Upper lobe of left lung (tissue), 6 donors: Measurements from ENCODE around the gene ZNF219. TPM values are rescaled to one million over a fixed set of nuclear protein-coding genes. Genes with fewer than 3 reads are reported as not detected.

ENCODE experiments used
- ATAC-seq, 2 donors: fragments of 200-7000 bp; cut with Tn5 transposase; one replicate each; pipeline ENCODE4 v1.9.1; 2022; ENCODE audit warnings: mild to moderate bottlenecking in 2 of 2, moderate library complexity in 2 of 2; ENCODE audit not compliant: low FRiP score in 2 of 2
- DNase-seq, 2 donors: peaks; one replicate each; pipeline ENCODE4 v3.0.0-alpha.2; 2019 to 2020
- H3K27ac ChIP-seq, 4 donors: fragments of 200-600 bp; sonication (generic); one replicate each; pipeline ENCODE4 v1.5.1; 2016 to 2019
- H3K27me3 ChIP-seq, 4 donors: fragments of 200-600 bp; sonication (generic); one replicate each; pipeline ENCODE4 v1.5.1; 2017 to 2019
- H3K36me3 ChIP-seq, 4 donors: fragments of 200-600 bp; sonication (generic); one replicate each; pipeline ENCODE4 v1.5.1; 2016 to 2019
- H3K4me1 ChIP-seq, 4 donors: fragments of 200-600 bp; sonication (generic); one replicate each; pipeline ENCODE4 v1.5.1; 2018 to 2019
- H3K4me3 ChIP-seq, 4 donors: fragments of 200-600 bp; sonication (generic); one replicate each; pipeline ENCODE4 v1.5.1; 2017 to 2019; ENCODE audit warnings: mild to moderate bottlenecking in 2 of 4, moderate library complexity in 1 of 4
- H3K9me3 ChIP-seq, 4 donors: fragments of 200-600 bp; sonication (generic); one replicate each; pipeline ENCODE4 v1.5.1; 2018 to 2019
- EP300 ChIP-seq, 4 donors: sonication (generic); formaldehyde crosslinking; IDR thresholded peaks; one replicate each; pipeline ENCODE4 v1.5.1; 2017; ENCODE audit warnings: antibody characterized with exemption in 4 of 4, control low read depth in 2 of 4
- POLR2A ChIP-seq, 4 donors: fragments of 450-650 bp; IDR thresholded peaks; one replicate each; pipeline ENCODE4 v1.5.1; 2016 to 2017; ENCODE audit warnings: antibody characterized with exemption in 4 of 4, mild to moderate bottlenecking in 2 of 4
- POLR2AphosphoS5 ChIP-seq, 2 donors: sonication (generic); formaldehyde crosslinking; IDR thresholded peaks; one replicate each; pipeline ENCODE4 v1.5.1; 2017; ENCODE audit warnings: antibody characterized with exemption in 2 of 2
- WGBS, 2 donors: methylation state at CpG; one replicate each; pipeline ENCODE4 v1.1.5; 2017 to 2018; 5-methylcytosine and 5-hydroxymethylcytosine counted together
- total RNA-seq, 6 donors: library from RNA; depleted of rRNA in 4 of 6; stranded (reverse); fragments of >200 nt in 4 of 6; gene quantifications; one replicate each; pipeline versions ENCODE4 v1.1.0 to v1.2.1, GENCODE V29; 2016 to 2021
- TF ChIP-seq, protein P1 (sequence below), 6 experiments: fragments of 450-650 bp in 4 of 6; fragments of 200-600 bp in 2 of 6; sonication (generic) in 2 of 6; IDR thresholded peaks; one replicate each; pipeline ENCODE4 v1.5.1; 2016 to 2019; ENCODE audit warnings: antibody characterized with exemption in 6 of 6
- donor health status: DM: no; HTN: no; CAD: no; lungs with moderate emphysema.
- donor health status: DM: no; HTN: yes; CAD: no; lungs with severe emphysema.

ZNF219 gene
- total RNA-seq = 10 to 100 TPM; 46.1 to 97.5 (median 56.3) TPM

- WGBS, 2 donors = 0 to 3% methylated on average over 7 of the region's 90 CpGs
- peak; percentile 66 to 91 for DNase-seq
- Histone ChIP-seq H3K36me3 (peaks cover 0 to 1% (median 0%) of the 10 kb centered on the region in 4 donors), H3K4me1 (peaks cover 27 to 46% (median 36%) of the 10 kb centered on the region in 4 donors), H3K27ac (peak within 1 kb of the TSS; percentile 87 to 97 (median 92)), H3K4me3 (peak within 1 kb of the TSS; percentile 66 to 84 (median 76)), H3K9me3 (no peaks in the 10 kb centered on the region), H3K27me3 (no peaks in the 10 kb centered on the region)
- ATAC-seq = peak in 1 of 2 donors; percentile 68
- TF ChIP-seq POLR2AphosphoS5 (IDR thresholded peaks at IDR 0.05) (peak in 1 of 2 donors; percentile 65), EP300 (IDR thresholded peaks at IDR 0.05) (no peak), POLR2A (IDR thresholded peaks at IDR 0.05) (peak in 1 of 4 donors; percentile 44)
- TF ChIP-seq, protein P1, sequence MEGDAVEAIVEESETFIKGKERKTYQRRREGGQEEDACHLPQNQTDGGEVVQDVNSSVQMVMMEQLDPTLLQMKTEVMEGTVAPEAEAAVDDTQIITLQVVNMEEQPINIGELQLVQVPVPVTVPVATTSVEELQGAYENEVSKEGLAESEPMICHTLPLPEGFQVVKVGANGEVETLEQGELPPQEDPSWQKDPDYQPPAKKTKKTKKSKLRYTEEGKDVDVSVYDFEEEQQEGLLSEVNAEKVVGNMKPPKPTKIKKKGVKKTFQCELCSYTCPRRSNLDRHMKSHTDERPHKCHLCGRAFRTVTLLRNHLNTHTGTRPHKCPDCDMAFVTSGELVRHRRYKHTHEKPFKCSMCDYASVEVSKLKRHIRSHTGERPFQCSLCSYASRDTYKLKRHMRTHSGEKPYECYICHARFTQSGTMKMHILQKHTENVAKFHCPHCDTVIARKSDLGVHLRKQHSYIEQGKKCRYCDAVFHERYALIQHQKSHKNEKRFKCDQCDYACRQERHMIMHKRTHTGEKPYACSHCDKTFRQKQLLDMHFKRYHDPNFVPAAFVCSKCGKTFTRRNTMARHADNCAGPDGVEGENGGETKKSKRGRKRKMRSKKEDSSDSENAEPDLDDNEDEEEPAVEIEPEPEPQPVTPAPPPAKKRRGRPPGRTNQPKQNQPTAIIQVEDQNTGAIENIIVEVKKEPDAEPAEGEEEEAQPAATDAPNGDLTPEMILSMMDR (IDR thresholded peaks at IDR 0.05) = peak in 1 of 6 experiments; percentile 24
Measured at GRCh38 chr14:21098076-21098891, at the start of gene ZNF219. Gene ZNF219 (minus strand): TSS chr14:21098655. CDS start chr14:21093591, 5,064 bp downstream.

DNA sequence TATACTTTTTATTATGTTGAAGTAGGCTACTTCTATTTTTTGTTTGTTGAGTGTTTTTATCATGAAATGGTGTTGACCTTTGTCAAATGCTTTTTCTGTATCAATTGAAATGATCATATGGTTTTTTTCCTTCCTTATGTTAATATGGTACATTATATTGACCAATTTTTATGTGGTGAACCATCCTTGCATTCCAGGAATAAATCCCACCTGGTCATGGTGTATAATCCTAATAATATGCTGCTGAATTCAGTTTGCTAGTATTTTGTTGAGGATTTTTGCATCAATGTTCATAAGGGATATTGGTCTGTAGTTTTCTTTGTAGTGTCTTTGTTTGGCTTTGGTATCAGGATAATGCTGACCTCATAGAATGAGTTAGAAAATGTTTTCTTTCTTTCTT is 47.0 kb upstream of the ZNF219 start:
- no peak for ATAC-seq
- no peaks in the 10 kb centered on the region for H3K4me1 ChIP-seq

GRCh38 chr14:21142357-21142756 is 43.9 kb upstream of the ZNF219 start:
- no peak for DNase-seq
- Histone ChIP-seq H3K9me3 (peaks cover 3 to 12% (median 6%) of the 10 kb centered on the region in 4 donors), H3K4me3 (no peak overlapping the region), H3K27ac (no peak overlapping the region), H3K4me1 (no peaks in the 10 kb centered on the region), H3K36me3 (no peaks in the 10 kb centered on the region), H3K27me3 (no peaks in the 10 kb centered on the region)
- no peak for TF ChIP-seq POLR2A (IDR thresholded peaks at IDR 0.05)
- ATAC-seq = no peak
- WGBS, 2 donors = 100% methylated on average over 1 of the region's 1 CpG

More for the DNA sequence above, 47.0 kb upstream of the ZNF219 start:
- no peak for TF ChIP-seq EP300 (IDR thresholded peaks at IDR 0.05)
- no peak for TF ChIP-seq POLR2A (IDR thresholded peaks at IDR 0.05)
- TF ChIP-seq POLR2AphosphoS5 (IDR thresholded peaks at IDR 0.05) = no peak
- TF ChIP-seq, protein P1 (IDR thresholded peaks at IDR 0.05) = no peak
- no peak for DNase-seq
- Histone ChIP-seq H3K9me3 (peaks cover 3 to 12% (median 6%) of the 10 kb centered on the region in 4 donors), H3K27ac (no peak overlapping the region), H3K36me3 (no peaks in the 10 kb centered on the region), H3K4me3 (no peak overlapping the region), H3K27me3 (no peaks in the 10 kb centered on the region)

GRCh38 chr14:21136024-21136423 is 37.6 kb upstream of the ZNF219 start:
- ATAC-seq (no peak), DNase-seq (no peak)
- WGBS, 2 donors = 12 to 14% methylated on average over 1 of the region's 1 CpG
- no peaks in the 10 kb centered on the region for H3K27me3 ChIP-seq
- TF ChIP-seq, protein P1 (IDR thresholded peaks at IDR 0.05) = peak; percentile 27 to 76 (median 36)
- TF ChIP-seq POLR2A (IDR thresholded peaks at IDR 0.05) = no peak
- no peaks in the 10 kb centered on the region for H3K4me1 ChIP-seq
- no peak overlapping the region for H3K4me3 ChIP-seq
- H3K9me3 ChIP-seq = no peaks in the 10 kb centered on the region
- no peaks in the 10 kb centered on the region for H3K36me3 ChIP-seq
- no peak overlapping the region for H3K27ac ChIP-seq

- H3K27me3 ChIP-seq = no peaks in the 10 kb centered on the region
- no peak for ATAC-seq
- H3K4me3 ChIP-seq = no peak overlapping the region
- WGBS, 2 donors = 50% methylated on average over 1 of the region's 1 CpG
- H3K4me1 ChIP-seq = no peaks in the 10 kb centered on the region
- TF ChIP-seq POLR2AphosphoS5 (IDR thresholded peaks at IDR 0.05) (no peak), POLR2A (IDR thresholded peaks at IDR 0.05) (no peak), EP300 (IDR thresholded peaks at IDR 0.05) (no peak)
- TF ChIP-seq, protein P1 (IDR thresholded peaks at IDR 0.05) = no peak
- no peak for DNase-seq
- H3K27ac ChIP-seq = no peak overlapping the region
- no peaks in the 10 kb centered on the region for H3K36me3 ChIP-seq
- H3K9me3 ChIP-seq = no peaks in the 10 kb centered on the region
Measured at GRCh38 chr14:21133901-21134300, 35.4 kb upstream of the ZNF219 start.
